GM21786 (cell line): ENCODE data around the gene TAPBPL.
"Not testable (repeated sequence)": the region's sequence is repeated elsewhere in the genome, so short reads cannot be mapped to it uniquely, and the experiment has no call there.

ENCODE experiments used
- ATAC-seq: cut with Tn5 transposase; IDR thresholded peaks from one replicate; pipeline ENCODE4 v1.9.1; 2021; ENCODE audit not compliant: unreplicated experiment

The TAPBPL gene

GRCh38 chr12:6489449-6489848, 37.6 kb downstream of the TAPBPL start:
- no peak for ATAC-seq

GRCh38 chr12:6490673-6491072, 38.8 kb downstream of the TAPBPL start:
- not testable (repeated sequence) for ATAC-seq

GRCh38 chr12:6492838-6493496, 41.1 kb downstream of the TAPBPL start, which contains the start of gene MRPL51:
TSS of gene MRPL51 (minus strand) at chr12:6493262. CDS start at chr12:6493136, 126 bp downstream.
- ATAC-seq, result peak; percentile 64

- peak; percentile 91 for ATAC-seq
Measured at GRCh38 chr12:6493497-6494257, 41.8 kb downstream of the TAPBPL start, which contains the start of gene NCAPD2. TSS of gene NCAPD2 (plus strand) at chr12:6494102. CDS start at chr12:6495099, 997 bp downstream.

- ATAC-seq, result no peak
Measured at GRCh38 chr12:6494258-6494743, 42.5 kb downstream of the TAPBPL start.

GRCh38 chr12:6494968-6495367, 43.1 kb downstream of the TAPBPL start:
- no peak for ATAC-seq

- not testable (repeated sequence) for ATAC-seq
Measured at GRCh38 chr12:6497291-6497690, 45.4 kb downstream of the TAPBPL start.

GRCh38 chr12:6500466-6500865, 48.6 kb downstream of the TAPBPL start:
- ATAC-seq, result no peak

GRCh38 chr12:6507102-6507998, 55.5 kb downstream of the TAPBPL start:
- ATAC-seq, result no peak

GRCh38 chr12:6508087-6508486, 56.2 kb downstream of the TAPBPL start:
- ATAC-seq, result no peak
